H9 (cell line): ENCODE results near the gene EBF4. TPM values are rescaled to one million over a fixed set of nuclear protein-coding genes. Genes with fewer than 3 reads are reported as not detected.

Experiments used
- DNase-seq: peaks from one replicate; pipeline ENCODE4 v3.0.0-alpha.2; 2017
- H2AFZ ChIP-seq: one replicate; pipeline ENCODE4 v1.6.1; 2013; ENCODE audit warnings: mild to moderate bottlenecking, low read length, control low read depth, moderate library complexity
- H2AK5ac ChIP-seq: 2 replicates; pipeline ENCODE4 v1.6.1; 2013; ENCODE audit warnings: low read length, control low read depth, mixed read lengths; ENCODE audit not compliant: insufficient read length
- H2BK120ac ChIP-seq: one replicate; pipeline ENCODE4 v1.6.1; 2013; ENCODE audit warnings: low read depth, mild to moderate bottlenecking, low read length, control low read depth, inconsistent platforms; ENCODE audit not compliant: poor library complexity, severe bottlenecking
- H2BK12ac ChIP-seq: 2 replicates; pipeline ENCODE4 v1.6.1; 2013; ENCODE audit warnings: low read length, control low read depth, mixed read lengths, low read depth; ENCODE audit not compliant: insufficient read length
- H2BK15ac ChIP-seq: 2 replicates; pipeline ENCODE4 v1.6.1; 2013; ENCODE audit warnings: low read depth, low read length, control low read depth
- H2BK20ac ChIP-seq: one replicate; pipeline ENCODE4 v1.6.1; 2013; ENCODE audit warnings: low read depth, mild to moderate bottlenecking, low read length, control low read depth, inconsistent platforms; ENCODE audit not compliant: poor library complexity, severe bottlenecking
- H2BK5ac ChIP-seq: 2 replicates; pipeline ENCODE4 v1.6.1; 2013; ENCODE audit warnings: low read length, control low read depth, mixed read lengths; ENCODE audit not compliant: insufficient read length
- H3K14ac ChIP-seq: 2 replicates; pipeline ENCODE4 v1.6.1; 2013; ENCODE audit warnings: low read length, control low read depth; ENCODE audit not compliant: insufficient read depth
- H3K18ac ChIP-seq: 2 replicates; pipeline ENCODE4 v1.6.1; 2013; ENCODE audit warnings: low read depth, mild to moderate bottlenecking, mixed read lengths, low read length, control low read depth; ENCODE audit not compliant: insufficient read length
- H3K23ac ChIP-seq: 2 replicates; pipeline ENCODE4 v1.6.1; 2013; ENCODE audit warnings: low read length, control low read depth, mixed read lengths, low read depth; ENCODE audit not compliant: insufficient read length
- H3K23me2 ChIP-seq: 2 replicates; pipeline ENCODE4 v1.6.1; 2013; ENCODE audit warnings: low read depth, mild to moderate bottlenecking, mixed read lengths, low read length, control low read depth; ENCODE audit not compliant: insufficient read length, poor library complexity, severe bottlenecking
- H3K27ac ChIP-seq: 2 replicates; pipeline ENCODE4 v1.5.1; 2013; ENCODE audit warnings: low read length, control low read depth, mixed read lengths, low read depth; ENCODE audit not compliant: insufficient read length
- H3K27me3 ChIP-seq: 2 replicates; pipeline ENCODE4 v1.6.1; 2013; ENCODE audit warnings: low read length, control low read depth, inconsistent platforms; ENCODE audit not compliant: insufficient read depth
- H3K4ac ChIP-seq: 2 replicates; pipeline ENCODE4 v1.6.1; 2013; ENCODE audit warnings: low read depth, mild to moderate bottlenecking, control low read depth, inconsistent platforms, low read length, moderate library complexity
- H3K4me1 ChIP-seq: 2 replicates; pipeline ENCODE4 v1.6.1; 2013; ENCODE audit warnings: low read length, control low read depth, inconsistent platforms; ENCODE audit not compliant: insufficient read depth
- H3K4me2 ChIP-seq: 2 replicates; pipeline ENCODE4 v1.6.1; 2013; ENCODE audit warnings: low read length, control low read depth, mixed read lengths; ENCODE audit not compliant: insufficient read length, insufficient read depth
- H3K56ac ChIP-seq: 2 replicates; pipeline ENCODE4 v1.6.1; 2013; ENCODE audit warnings: low read depth, mild to moderate bottlenecking, mixed read lengths, low read length, control low read depth; ENCODE audit not compliant: insufficient read length
- H3K79me1 ChIP-seq: 2 replicates; pipeline ENCODE4 v1.6.1; 2013; ENCODE audit warnings: low read depth, mild to moderate bottlenecking, moderate library complexity, low read length, control low read depth, inconsistent platforms; ENCODE audit not compliant: insufficient read depth, poor library complexity, severe bottlenecking
- H3K79me2 ChIP-seq: 2 replicates; pipeline ENCODE4 v1.6.1; 2013; ENCODE audit warnings: low read length, control low read depth, inconsistent platforms; ENCODE audit not compliant: insufficient read depth
- H3K9ac ChIP-seq: 2 replicates; pipeline ENCODE4 v1.6.1; 2013; ENCODE audit warnings: low read length, control low read depth, mixed read lengths; ENCODE audit not compliant: insufficient read length; ENCODE audit errors: extremely low read depth
- H3K9me3 ChIP-seq: one replicate; pipeline ENCODE4 v1.6.1; 2013; ENCODE audit warnings: low read depth, low read length, inconsistent platforms; ENCODE audit not compliant: control insufficient read depth
- H3T11ph ChIP-seq: one replicate; pipeline ENCODE4 v1.6.1; 2013; ENCODE audit warnings: mild to moderate bottlenecking, low read length, control low read depth, inconsistent platforms
- H4K20me1 ChIP-seq: one replicate; pipeline ENCODE4 v1.6.1; 2013; ENCODE audit not compliant: control insufficient read depth, insufficient read length, insufficient read depth
- H4K5ac ChIP-seq: 2 replicates; pipeline ENCODE4 v1.6.1; 2013; ENCODE audit warnings: low read depth, mild to moderate bottlenecking, mixed read lengths, low read length, control low read depth; ENCODE audit not compliant: insufficient read length
- H4K8ac ChIP-seq: replicated peaks from 2 replicates; pipeline ENCODE4 v1.6.1; 2013; ENCODE audit warnings: low read length, control low read depth, mixed read lengths, low read depth; ENCODE audit not compliant: insufficient read length
- H4K91ac ChIP-seq: 2 replicates; pipeline ENCODE4 v1.6.1; 2013; ENCODE audit warnings: low read depth, mild to moderate bottlenecking, moderate library complexity, mixed read lengths, low read length, control low read depth; ENCODE audit not compliant: insufficient read length
- H3K27ac Mint-ChIP-seq, 3 experiments: 2 replicates in 2 of 3; 3 replicates in 1 of 3; pipeline ENCODE4 v1.8.0; 2020 to 2021; ENCODE audit warnings: mixed read lengths in 3 of 3, mild to moderate bottlenecking in 1 of 3, moderate library complexity in 1 of 3
- H3K27me3 Mint-ChIP-seq: 2 replicates; pipeline ENCODE4 v1.8.0; 2021; ENCODE audit warnings: low read depth, mild to moderate bottlenecking, moderate library complexity, mixed read lengths
- H3K36me3 Mint-ChIP-seq, 3 experiments: 2 replicates in 2 of 3; 3 replicates in 1 of 3; pipeline ENCODE4 v1.8.0; 2020 to 2021; ENCODE audit warnings: low read depth in 3 of 3, mixed read lengths in 3 of 3; ENCODE audit not compliant: insufficient read depth in 1 of 3
- H3K4me1 Mint-ChIP-seq, 2 experiments: 2 replicates each; pipeline ENCODE4 v1.8.0; 2020; ENCODE audit warnings: mixed read lengths in 2 of 2
- H3K4me3 Mint-ChIP-seq, 2 experiments: 2 replicates in 1 of 2; 3 replicates in 1 of 2; pipeline ENCODE4 v1.8.0; 2020 to 2021; ENCODE audit warnings: mild to moderate bottlenecking in 2 of 2, mixed read lengths in 2 of 2, moderate library complexity in 1 of 2
- H3K9me3 Mint-ChIP-seq, 2 experiments: 2 replicates in 1 of 2; 3 replicates in 1 of 2; pipeline ENCODE4 v1.8.0; 2020; ENCODE audit warnings: mild to moderate bottlenecking in 2 of 2, mixed read lengths in 2 of 2, moderate library complexity in 1 of 2
- CTCF ChIP-seq: fragments of 200-600 bp; sonication (generic); conservative IDR thresholded peaks from 3 replicates; pipeline ENCODE4 v1.8.0; 2021; ENCODE audit warnings: antibody characterized with exemption, mild to moderate bottlenecking
- whole genome bisulfite sequencing: extraction: QIAGEN DNeasy Blood & Tissue Kit; methylation state at CpG from one replicate; pipeline ENCODE4 v1.1.7; 2013; ENCODE audit warnings: missing lambda C conversion rate, low lambda C conversion rate, mixed read lengths; ENCODE audit not compliant: insufficient read length; ENCODE audit errors: extremely low coverage; 5-methylcytosine and 5-hydroxymethylcytosine counted together
- total RNA-seq: library from RNA; stranded (reverse); gene quantifications from 2 replicates; pipeline ENCODE4 v1.2.1, GENCODE V29; 2021

The EBF4 gene
- total RNA-seq, 1 experiment from 2014 or later: 3.9 TPM

GRCh38 chr20:2698912-2699311 lies 6.3 kb downstream of the EBF4 start:
- WGBS: no CpG with 5 or more reads among the region's 4 CpGs
- Histone ChIP-seq H3K79me1 (no peaks in the 10 kb centered on the region), H2AFZ (no peak overlapping the region), H2BK20ac (no peak overlapping the region), H4K5ac (no peak overlapping the region), H3K9ac (no peak overlapping the region), H3T11ph (no peak overlapping the region), H3K23ac (no peak overlapping the region), H3K18ac (no peak overlapping the region), H3K27ac (no peak overlapping the region), H3K4ac (no peak overlapping the region), H4K20me1 (no peaks in the 10 kb centered on the region), H3K79me2 (no peaks in the 10 kb centered on the region), H2BK120ac (no peak overlapping the region), H4K91ac (no peak overlapping the region), H3K27me3 (peaks cover 28% of the 10 kb centered on the region), H2BK15ac (no peak overlapping the region), H3K9me3 (no peaks in the 10 kb centered on the region), H4K8ac (no peak overlapping the region), H3K23me2 (no peaks in the 10 kb centered on the region), H2BK12ac (no peak overlapping the region), H2BK5ac (no peak overlapping the region), H2AK5ac (no peak overlapping the region), H3K56ac (no peak overlapping the region), H3K4me2 (no peak overlapping the region), H3K14ac (no peak overlapping the region; the same call in 1 of the 2 replicates), H3K4me1 (no peaks in the 10 kb centered on the region; the same call in 1 of the 2 replicates)
- no peak overlapping the region; a peak in 1 of 5 replicates for H3K4me3 Mint-ChIP-seq
- peaks cover 30 to 51% of the 10 kb centered on the region in 2 experiments for H3K4me1 Mint-ChIP-seq
- H3K27me3 Mint-ChIP-seq: peaks cover 94% of the 10 kb centered on the region
- H3K27ac Mint-ChIP-seq: no peak overlapping the region
- TF ChIP-seq CTCF: no peak
- no peak for DNase-seq
- no peaks in the 10 kb centered on the region; a peak in 1 of 5 replicates for H3K9me3 Mint-ChIP-seq
- no peaks in the 10 kb centered on the region; a peak in 1 of 7 replicates for H3K36me3 Mint-ChIP-seq
